ENCODE data around the gene GNB2.

GNB2 gene

DNA sequence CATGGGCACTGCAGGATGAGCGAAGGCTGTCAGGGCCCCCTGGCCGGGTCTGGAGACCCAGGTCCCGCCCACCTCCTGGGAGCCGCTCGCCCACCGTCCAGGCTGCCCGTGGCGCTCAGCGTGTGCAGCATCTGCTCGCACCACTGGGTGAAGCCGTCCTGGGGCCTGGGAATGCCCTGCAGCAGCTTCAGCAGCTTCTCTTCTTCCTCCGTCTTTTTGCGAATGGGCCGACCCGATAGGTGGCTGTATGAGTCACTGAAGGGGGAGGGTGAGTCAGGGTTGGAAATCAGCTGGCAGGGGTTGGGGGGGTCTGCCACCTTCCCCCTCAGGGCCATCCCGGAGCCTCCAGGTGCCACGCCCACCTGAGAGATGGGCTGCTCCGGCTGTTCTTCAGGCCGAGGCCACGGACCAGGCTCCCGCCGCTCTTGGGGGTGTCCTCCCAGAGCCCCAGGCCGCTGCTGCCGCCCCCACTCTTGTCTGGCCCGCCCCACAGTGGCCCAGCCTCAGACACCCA lies 8.7 kb downstream of the GNB2 start:
- TF ChIP-seq, protein P1, sequence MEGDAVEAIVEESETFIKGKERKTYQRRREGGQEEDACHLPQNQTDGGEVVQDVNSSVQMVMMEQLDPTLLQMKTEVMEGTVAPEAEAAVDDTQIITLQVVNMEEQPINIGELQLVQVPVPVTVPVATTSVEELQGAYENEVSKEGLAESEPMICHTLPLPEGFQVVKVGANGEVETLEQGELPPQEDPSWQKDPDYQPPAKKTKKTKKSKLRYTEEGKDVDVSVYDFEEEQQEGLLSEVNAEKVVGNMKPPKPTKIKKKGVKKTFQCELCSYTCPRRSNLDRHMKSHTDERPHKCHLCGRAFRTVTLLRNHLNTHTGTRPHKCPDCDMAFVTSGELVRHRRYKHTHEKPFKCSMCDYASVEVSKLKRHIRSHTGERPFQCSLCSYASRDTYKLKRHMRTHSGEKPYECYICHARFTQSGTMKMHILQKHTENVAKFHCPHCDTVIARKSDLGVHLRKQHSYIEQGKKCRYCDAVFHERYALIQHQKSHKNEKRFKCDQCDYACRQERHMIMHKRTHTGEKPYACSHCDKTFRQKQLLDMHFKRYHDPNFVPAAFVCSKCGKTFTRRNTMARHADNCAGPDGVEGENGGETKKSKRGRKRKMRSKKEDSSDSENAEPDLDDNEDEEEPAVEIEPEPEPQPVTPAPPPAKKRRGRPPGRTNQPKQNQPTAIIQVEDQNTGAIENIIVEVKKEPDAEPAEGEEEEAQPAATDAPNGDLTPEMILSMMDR (IDR thresholded peaks at IDR 0.05; ENCODE audit: poor library complexity, severe bottlenecking) = no peak
- Histone ChIP-seq H3K4me1 (ENCODE audit: insufficient read depth, poor library complexity, severe bottlenecking) (no peaks in the 10 kb centered on the region), H3K27ac (ENCODE audit: poor library complexity, severe bottlenecking) (no peak overlapping the region), H3K4me3 (ENCODE audit: severe bottlenecking) (no peak overlapping the region), H3K27me3 (ENCODE audit: insufficient read depth, poor library complexity, severe bottlenecking) (no peaks in the 10 kb centered on the region), H3K36me3 (ENCODE audit: low read depth) (peaks cover 90% of the 10 kb centered on the region), H3K9me3 (ENCODE audit: severe bottlenecking) (no peaks in the 10 kb centered on the region)
- no peak for DNase-seq (ENCODE audit: low spot score)
- ATAC-seq (ENCODE audit: low read depth) = no peak

DNA sequence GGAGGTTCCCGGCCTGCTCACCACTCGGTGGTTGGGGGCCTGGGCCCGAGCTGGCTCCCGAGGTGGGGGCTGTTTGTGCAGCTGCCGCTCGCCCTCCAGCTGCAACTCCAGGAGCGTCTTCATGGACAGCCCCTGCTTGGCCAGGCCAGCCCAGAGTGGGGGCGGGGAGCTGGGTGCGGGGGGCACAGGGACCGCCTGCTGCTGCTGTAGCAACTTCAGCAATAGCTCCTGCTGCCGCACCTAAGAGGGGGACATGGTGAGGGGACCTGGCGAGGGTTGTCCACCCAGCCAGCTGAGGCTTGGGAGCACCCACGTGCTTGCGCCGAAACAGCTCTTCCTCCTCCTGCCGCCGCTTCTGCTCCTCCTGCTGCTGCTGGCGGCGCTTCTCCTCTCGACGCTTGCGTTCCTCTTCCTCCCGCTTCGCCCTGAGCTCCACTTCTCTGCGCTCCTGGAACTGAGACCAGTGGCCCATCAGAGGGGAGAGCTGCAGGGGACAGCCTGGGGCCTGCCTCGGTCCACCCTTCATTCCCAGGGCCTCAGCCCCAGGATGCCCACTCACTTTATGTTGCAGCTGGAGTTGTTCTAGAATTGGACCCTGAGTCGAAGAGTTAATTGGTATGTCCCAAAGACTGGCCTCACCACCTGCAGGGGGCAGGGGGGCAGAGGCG lies 9.6 kb downstream of the GNB2 start:
- no peaks in the 10 kb centered on the region for H3K9me3 ChIP-seq (ENCODE audit: severe bottlenecking)
- H3K4me3 ChIP-seq (ENCODE audit: severe bottlenecking) = no peak overlapping the region
- H3K27ac ChIP-seq (ENCODE audit: poor library complexity, severe bottlenecking) = no peak overlapping the region
- TF ChIP-seq, protein P1 (IDR thresholded peaks at IDR 0.05; ENCODE audit: poor library complexity, severe bottlenecking) = no peak
- H3K36me3 ChIP-seq (ENCODE audit: low read depth) = peaks cover 90% of the 10 kb centered on the region
- H3K4me1 ChIP-seq (ENCODE audit: insufficient read depth, poor library complexity, severe bottlenecking) = no peaks in the 10 kb centered on the region
- no peaks in the 10 kb centered on the region for H3K27me3 ChIP-seq (ENCODE audit: insufficient read depth, poor library complexity, severe bottlenecking)
- no peak for DNase-seq (ENCODE audit: low spot score)
- no peak for ATAC-seq (ENCODE audit: low read depth)

DNA sequence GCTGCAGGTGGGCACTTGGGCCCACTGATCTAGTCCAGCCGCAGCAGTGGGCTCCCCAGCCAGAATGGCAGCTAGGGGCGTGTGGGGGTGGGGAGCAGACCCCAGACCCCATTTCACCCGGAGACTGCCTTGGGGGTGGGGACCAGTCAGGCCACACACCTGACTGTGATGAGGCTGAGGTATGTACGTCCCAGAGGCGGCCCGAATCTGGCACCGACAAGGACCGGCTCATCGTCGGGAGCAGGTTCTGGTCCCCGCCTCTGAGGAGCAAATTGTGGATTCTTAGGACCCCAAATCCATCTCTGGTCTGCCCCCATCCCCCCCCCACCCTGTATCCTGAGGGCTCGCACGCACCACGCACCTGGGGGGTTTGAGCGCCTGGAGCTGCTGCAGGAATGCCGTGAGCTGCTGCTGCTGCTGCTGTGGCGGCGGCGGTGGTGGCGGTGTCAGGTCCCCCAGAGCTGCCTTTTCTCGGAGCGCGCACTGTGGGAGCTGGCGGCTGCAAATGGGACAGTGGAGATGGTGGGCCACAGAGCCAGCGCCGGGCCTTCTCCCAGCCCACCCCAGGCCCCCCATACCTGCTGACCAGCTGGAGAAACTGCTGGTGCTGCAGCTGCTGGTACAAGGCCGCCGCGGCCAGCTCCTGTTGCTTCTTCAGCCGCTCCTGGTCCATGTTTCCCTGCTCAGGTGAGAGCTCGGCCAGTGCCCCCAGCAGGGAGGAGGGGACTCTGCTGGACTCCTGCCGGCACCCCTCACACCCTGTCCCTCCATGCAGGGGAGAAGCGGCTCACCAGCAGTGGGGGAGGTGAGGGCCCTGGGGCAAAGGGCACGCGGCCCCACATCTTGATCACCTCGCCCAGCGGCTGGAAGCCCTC lies 10.4 kb downstream of the GNB2 start:
- TF ChIP-seq, protein P1 (IDR thresholded peaks at IDR 0.05; ENCODE audit: poor library complexity, severe bottlenecking) = no peak
- Histone ChIP-seq H3K4me1 (ENCODE audit: insufficient read depth, poor library complexity, severe bottlenecking) (no peaks in the 10 kb centered on the region), H3K36me3 (ENCODE audit: low read depth) (peaks cover 90% of the 10 kb centered on the region), H3K4me3 (ENCODE audit: severe bottlenecking) (no peak overlapping the region), H3K27ac (ENCODE audit: poor library complexity, severe bottlenecking) (no peak overlapping the region), H3K27me3 (ENCODE audit: insufficient read depth, poor library complexity, severe bottlenecking) (no peaks in the 10 kb centered on the region), H3K9me3 (ENCODE audit: severe bottlenecking) (no peaks in the 10 kb centered on the region)
- DNase-seq (ENCODE audit: low spot score) (no peak), ATAC-seq (ENCODE audit: low read depth) (no peak)

DNA sequence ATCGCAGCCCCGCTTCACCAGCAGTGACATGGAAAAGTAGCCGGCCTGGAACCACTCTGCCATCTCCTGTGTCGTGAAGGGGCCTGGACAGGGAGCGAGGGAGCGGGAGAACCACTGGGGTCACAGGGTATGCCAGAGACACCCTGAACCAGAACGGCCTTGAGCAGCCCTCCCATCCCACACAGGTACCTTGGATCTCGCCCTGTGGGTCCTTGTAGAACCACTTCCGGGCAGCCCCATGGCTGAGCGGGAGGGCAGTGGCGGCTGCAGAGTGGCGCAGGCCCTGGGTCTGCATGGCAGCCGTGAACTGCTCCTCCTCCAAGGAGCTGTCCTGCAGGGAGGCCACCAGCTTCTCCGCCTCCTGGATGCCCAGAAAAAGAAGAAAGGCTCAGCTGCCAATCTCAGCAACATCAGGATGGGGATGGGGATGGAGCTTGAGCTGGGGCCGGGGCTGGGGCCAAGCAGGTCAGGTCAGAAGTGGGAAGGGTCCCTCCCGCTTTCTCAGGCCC lies 11.0 kb downstream of the GNB2 start:
- Histone ChIP-seq H3K36me3 (ENCODE audit: low read depth) (peaks cover 88% of the 10 kb centered on the region), H3K4me3 (ENCODE audit: severe bottlenecking) (no peak overlapping the region), H3K9me3 (ENCODE audit: severe bottlenecking) (no peaks in the 10 kb centered on the region), H3K27ac (ENCODE audit: poor library complexity, severe bottlenecking) (no peak overlapping the region), H3K27me3 (ENCODE audit: insufficient read depth, poor library complexity, severe bottlenecking) (no peaks in the 10 kb centered on the region), H3K4me1 (ENCODE audit: insufficient read depth, poor library complexity, severe bottlenecking) (no peaks in the 10 kb centered on the region)
- DNase-seq (ENCODE audit: low spot score) (no peak), ATAC-seq (ENCODE audit: low read depth) (no peak)
- TF ChIP-seq, protein P1 (IDR thresholded peaks at IDR 0.05; ENCODE audit: poor library complexity, severe bottlenecking) = no peak
